M059J (cell line): Measurements from ENCODE around the gene MAT1A. TPM values are rescaled to one million over a fixed set of nuclear protein-coding genes. Genes with fewer than 3 reads are reported as not detected.

Experiments
- DNase-seq: peaks from one replicate; pipeline ENCODE4 v3.0.0-alpha.2; 2012; ENCODE audit warnings: low read depth
- total RNA-seq: library from RNA; depleted of rRNA; stranded (reverse); fragments of >200 nt; shearing (Covaris generic); gene quantifications from 2 replicates; pipeline ENCODE4 v1.2.3, GENCODE V29; 2014

MAT1A gene
- total RNA-seq, 1 experiment from 2014 or later = not detected

DNA sequence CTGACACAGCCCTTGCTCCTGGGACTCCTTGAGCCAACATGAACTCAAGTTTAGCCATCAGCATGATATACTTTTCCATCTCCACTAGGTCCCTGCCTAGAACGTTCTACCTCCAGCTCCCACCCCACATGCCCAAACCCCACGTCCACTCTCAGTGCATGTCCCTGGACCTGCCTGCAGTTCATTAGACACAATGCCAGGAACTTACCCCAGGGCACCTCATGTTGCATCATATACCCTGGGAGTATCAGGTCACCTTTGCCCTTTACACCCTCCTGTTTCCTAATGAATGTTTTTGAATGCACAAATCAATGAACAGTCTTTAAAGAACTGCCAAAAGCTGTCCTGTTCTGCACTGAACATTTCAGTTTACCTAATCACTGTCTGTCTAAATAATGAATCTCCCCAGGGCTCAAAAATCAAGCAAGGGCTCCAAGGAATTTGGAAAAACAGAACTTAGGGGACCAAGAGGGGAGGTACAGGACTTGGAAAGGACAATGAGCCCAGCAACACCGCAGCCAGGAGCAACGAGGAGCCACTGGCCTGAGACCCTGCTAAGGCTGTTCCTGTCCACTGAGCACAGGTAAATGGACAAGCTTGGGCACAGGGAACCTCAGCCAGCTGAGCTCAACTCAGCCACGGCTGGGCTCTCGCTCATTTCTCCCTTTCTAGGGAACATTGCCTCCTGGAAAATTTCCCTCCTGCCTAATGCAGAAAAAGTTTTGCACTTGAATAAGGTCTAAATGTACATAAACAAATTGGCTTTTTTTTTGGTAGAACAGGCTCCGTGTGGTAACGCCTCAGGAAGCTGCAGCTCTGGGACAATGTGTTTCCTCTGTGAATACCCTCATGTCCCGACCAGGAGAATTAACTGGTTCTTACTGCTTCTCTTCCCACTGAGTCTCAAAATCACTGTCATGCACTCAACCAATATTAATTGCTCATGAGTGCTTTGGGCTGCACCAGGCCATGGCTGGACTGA is 7.4 kb downstream of the MAT1A start:
- no peak for DNase-seq

- no peak for DNase-seq
Observed at GRCh38 chr10:80281292-80281691, 8.2 kb downstream of the MAT1A start.

GRCh38 chr10:80280071-80280800 is 9.2 kb downstream of the MAT1A start:
- DNase-seq = no peak

DNA sequence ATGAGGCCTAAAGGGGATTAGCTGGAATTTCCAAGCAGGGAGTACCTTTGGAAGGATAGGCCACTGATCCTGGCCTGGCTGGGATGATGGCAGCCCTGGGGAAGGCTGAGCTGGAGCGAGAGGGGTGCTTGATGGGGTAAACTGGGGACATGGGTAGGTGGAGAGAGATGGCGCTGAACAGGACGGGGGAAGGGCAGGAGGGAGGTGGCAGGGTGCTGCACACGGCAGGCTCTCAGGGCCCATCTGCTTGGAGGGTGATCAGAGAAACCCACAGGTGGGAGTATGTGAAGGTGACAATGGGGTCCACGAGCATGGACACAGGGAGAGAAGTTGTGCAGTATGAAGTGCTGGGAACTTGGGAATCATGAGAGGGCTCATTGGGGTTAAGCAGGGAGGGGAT is 10.3 kb downstream of the MAT1A start:
- DNase-seq = no peak

GRCh38 chr10:80278480-80278879 is 11.0 kb downstream of the MAT1A start:
- no peak for DNase-seq

DNA sequence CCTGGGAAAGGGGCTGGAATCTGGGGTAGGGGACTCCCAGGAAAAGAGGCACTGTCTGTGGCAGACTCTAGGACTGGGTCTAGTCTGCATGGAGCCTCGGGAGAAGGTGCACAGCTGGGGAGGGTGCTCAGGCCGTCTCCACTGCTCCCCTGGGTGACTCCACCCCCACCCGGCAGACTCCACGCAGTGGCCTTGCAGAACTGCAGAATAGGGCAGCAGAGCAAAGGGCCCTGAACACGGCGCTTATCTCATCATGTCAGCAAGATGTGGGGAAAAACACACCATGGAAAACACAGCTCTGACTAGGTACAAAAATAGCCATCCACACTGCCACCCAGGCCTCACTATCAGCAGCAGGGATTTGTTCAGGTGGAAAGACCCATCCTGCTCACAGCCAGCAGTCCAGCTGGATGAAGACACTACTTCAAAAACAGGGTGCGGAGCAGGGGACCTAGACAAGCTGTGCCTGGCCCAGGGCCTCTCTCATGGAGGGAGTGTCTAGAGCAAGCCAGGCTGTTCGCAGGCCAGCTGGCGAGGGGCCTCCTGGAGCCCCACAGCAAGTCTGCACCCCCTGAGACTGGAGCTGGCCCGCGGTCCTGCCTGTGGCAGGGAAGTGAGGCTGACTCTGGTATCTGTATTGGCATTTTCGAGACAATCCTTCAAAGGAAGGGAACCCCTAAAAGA is 11.7 kb downstream of the MAT1A start:
- DNase-seq = no peak

DNA sequence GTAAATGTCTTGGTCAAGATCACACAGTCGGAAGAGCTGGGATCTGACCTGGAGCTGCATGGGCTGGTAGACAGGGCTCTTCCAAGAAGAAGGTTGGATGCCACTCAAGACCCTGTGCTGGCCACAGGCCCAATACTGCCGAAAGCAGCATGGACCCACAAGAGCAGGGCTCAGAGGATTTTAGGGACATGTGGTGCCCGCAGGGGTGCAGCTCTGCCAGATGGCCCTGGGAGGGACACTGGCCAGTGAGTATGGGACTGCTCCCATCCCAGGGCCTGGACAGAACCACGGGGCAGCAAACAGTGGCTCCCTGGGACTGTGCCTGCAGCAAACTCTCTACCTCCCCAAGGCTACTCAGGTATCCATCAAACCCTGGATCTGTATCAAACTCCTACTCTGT is 12.4 kb downstream of the MAT1A start:
- DNase-seq = no peak

DNA sequence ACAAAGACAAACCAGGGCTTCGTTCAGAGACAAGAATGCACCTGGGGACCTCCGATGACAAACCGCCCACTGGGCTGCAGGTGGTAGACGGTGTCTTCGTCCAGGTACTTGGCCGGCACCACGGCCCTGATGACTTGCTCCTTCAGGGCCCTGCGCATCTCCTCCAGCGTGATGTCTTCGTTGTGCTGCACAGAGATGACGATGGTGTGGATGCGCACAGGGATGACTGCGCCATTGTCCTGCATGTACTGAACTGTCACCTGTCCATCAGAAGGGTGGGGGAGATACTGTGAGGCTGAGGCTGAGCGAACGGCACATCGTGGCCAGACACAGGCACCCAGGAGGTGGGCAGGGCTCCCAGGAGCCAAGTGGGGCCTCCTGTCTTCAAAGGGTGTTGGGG is 13.1 kb downstream of the MAT1A start:
- no peak for DNase-seq

DNA sequence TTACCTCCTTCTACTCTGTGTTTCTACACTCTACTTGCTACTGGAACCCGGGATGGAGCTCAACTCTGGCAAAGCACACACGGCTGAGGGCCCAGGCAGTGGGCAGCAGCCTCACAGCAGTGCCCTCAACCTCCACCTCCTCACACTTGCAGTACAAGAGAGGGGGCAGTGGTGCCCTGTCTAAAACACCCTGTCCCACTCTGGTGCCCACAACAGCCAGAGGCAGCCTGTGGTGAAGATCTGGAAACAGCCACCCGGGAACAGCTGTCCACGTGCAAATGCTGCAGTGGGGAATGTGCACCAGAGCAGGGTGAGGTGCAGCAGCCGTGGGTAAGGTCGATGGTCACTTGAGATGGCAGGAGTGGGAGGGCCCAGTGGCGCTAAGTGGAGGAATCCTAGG is 13.7 kb downstream of the MAT1A start:
- DNase-seq = no peak

GRCh38 chr10:80275135-80275498 is 14.3 kb downstream of the MAT1A start:
- no peak for DNase-seq

DNA sequence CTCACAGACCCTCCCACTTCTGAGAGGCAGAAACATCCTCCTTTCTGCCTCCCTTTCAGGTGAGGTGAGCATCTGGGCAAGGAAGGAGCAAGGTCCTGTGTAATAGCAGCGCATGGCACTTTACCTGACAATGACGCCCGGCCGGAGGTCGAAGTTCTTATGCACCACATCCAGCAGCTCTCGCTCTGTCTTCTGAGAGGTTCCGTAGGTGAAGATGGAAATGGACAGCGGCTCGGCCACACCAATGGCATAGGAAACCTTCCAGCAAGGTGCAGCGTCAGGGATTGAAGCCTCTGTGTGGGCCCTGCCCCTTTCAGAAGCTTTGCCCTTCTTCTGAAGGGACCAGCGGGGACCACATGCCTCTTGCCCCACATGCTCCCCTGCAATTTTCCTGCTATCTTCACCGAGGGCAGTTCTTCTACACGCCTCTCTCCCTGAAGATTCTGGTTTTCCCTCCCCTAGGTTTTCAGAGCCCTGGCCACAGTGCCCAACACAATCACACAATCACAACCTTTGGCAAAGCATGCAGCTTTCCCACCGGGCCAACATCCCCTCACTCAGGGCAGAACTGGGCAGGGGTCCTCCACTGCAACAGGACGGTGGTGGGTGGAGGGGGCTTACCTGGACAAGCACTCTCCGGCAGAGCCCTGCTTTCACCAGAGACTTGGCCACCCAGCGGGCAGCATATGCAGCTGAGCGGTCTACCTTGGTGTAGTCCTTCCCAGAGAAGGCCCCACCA is 14.9 kb downstream of the MAT1A start:
- no peak for DNase-seq

DNA sequence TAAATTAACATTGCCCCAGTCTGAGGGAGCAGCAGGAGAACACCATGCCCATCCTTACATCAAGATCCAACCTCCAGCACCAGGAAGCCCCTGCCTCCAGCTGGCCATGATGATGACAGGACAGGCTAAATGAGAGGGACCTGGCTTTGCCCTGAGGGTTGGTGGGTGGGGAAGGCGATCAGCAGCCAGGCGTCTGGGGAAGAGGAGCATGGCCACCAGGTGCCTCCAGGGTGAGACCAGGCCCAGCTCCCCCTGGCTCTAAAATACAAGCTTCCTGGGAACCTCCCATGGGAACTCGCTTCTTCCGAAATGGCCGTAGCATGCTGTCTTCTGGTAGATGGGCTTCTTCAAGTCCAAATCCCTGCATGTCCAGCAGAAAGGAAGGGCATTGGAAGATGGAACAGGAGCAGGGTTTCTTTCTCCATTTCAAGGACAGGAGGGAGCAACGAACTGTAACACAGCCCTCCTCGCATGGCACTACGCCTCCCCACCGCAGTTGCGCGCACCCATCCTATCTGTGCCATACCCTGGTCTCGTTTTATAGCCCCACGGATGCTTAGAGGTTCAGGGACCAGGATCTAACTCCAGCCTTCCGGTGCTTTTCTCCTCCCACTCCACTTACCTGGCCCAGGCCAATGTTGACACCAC is 15.8 kb downstream of the MAT1A start:
- no peak for DNase-seq

DNA sequence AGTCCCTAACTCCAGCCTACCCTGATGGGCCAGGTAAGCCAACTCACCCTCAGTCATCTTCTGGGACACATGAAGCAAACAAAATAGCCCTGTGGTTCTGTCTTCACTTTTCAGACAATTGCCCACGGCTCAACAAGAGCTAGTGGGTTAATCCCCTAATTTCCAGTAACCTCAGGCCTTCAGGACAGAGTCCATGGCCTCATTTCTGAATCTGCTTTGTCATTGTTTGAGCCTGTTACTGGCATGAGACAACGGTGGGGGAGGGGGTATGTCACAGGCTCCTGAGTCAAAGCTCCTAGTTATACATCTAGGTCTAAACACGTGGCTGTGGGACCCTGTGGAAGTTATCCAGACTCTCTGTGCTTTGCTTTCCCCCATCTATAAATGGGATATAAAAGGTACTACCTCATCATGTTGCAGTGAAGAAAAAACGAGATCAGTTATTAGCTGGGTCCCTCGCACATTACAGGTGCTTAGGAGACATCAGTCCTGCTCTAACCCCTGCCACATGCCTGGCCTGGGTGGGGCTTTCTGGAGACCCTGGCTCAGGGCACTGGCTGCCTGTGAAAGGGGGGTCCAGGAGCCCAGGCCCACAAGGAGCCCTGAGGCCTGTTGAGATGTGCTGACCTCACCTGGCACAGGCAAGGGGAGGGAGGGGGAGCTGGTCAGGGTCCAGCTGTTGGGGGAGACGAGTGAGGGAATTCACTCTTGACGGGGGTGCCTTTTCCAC is 16.5 kb downstream of the MAT1A start:
- no peak for DNase-seq

GRCh38 chr10:80271416-80271815 is 18.0 kb downstream of the MAT1A start:
- DNase-seq = no peak

- peak; percentile 25 for DNase-seq
Observed at GRCh38 chr10:80270887-80271286, 18.6 kb downstream of the MAT1A start.

DNA sequence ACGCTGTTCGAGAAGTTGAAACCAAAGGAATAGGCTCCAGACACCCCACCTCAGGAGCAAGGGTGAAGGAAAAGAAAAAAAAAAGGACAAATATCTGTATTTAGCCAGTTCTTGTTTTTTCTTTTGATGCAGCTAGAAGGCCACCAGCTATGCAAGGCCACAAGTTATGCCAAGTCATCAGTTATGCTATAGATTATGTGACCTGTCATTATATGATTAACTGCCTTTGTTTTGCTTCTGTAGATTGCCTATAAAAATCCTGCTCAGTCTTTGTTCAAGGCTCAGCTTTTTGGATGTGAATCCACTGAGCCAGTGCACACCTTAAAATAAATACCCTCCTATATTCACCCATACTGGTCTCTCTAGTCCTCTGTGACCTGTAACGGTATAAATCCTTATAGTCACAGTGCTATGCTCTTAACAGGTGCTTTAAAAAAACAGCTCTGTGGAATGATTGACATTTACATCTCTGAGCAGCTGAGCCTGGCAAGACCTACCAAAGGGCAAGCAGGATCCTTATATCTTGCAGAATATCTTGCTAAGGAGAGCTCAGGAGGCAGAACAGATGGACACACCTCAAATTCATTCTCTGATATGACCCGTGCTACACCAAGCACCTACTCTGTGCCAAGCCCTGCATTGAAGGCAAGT is 20.4 kb downstream of the MAT1A start:
- no peak for DNase-seq

DNA sequence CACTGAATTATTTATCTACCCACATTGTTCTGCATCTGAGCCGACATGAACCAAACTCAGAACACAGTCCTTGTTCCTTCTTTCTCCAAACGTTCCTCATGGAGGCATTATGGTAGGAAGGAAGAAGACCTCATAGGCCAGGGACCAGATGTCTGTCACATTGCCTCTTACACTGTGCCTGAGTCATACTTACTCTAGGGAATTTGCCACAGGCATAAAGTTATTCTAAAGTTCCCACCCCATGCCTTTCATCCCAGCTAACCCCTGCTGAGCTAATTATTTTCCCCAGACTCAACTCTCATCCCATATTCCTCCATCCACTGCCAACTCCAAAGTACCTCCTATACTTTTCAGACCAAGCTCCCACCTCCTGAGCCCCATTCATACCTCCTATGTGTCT is 21.2 kb downstream of the MAT1A start:
- DNase-seq = peak; percentile 37

DNA sequence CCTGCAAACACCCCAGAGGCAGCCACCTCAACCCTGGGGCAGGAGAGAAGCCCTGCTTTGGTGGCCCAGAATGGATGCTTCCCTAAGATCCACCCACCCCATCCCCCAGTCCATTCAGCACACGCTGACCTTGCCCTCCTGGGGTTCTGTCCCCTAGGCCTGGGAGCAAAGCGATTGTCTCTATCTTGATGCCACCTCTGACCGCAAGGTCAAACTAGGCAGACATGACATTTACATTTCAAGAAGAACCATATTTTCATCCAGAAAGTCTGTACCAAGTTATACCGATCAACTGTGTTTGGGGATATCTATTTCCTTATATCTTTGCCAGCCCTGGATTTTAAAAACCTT is 23.0 kb downstream of the MAT1A start:
- no peak for DNase-seq

DNA sequence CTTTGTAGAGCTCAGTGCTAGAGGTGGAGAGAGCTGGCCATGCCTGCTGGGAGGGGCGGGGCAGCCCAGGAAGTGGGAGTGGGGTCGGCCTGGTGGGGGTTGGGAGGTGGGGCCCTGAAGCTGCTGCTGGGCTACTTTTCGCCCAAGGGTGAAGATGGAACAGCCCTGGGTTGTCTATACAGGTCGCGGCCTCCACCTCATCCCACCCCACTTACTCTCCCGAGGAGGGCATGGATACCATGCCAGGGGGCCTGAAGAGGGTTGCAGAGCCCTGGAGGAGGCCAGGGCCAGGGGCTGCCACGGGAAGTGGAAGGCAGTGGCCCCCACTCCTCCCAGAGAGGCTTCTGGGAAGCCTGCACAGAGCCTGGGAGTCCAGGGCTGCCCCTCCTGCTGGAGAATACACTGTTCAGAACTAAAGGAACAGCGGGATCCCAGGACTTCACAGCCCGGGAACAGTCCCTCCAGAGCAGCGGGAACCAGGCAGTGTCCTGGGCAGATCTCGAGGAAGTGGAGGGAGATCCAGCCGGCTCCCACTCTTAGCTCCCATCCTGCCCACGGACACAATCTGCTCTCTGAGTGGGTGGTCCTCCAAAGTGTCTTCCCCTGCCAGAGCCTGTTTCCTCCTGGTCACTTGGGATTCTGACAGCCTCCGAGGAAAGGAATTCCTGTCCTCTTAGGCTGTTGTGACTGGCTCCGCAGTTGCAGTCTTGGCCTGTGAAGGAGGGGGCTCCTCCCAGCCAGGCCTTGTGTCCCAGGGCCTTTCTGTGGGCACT is 23.5 kb downstream of the MAT1A start:
- no peak for DNase-seq
